ENCODE results near the gene MCFD2. TPM values are rescaled to one million over a fixed set of nuclear protein-coding genes. Genes with fewer than 3 reads are reported as not detected.

Gene MCFD2
- total RNA-seq, 4 donors from 2014 or later = 44.8 to 141 (median 107) TPM

DNA sequence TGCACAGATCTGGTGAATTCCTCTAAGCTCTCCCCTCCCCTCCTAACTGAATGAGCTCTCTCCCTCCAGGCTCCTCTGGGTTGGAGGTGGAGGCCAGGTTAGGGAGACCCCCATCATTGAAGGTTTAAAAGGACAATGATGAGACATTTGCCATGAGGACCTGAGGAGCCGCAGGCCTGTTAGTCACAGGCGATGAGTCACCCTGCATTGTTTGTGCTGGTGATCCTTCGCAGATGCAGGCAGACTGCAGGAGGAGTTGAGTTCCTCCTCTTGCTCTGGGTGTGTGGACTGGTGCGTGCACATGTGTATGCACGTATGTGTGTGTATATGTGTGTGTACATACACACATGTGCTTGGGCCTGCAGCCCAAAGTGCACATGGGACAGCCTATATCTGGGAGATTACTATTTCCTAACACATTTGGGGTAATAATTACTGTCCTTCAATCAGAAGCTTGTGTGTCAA, 42.0 kb downstream of the MCFD2 start:
- H3K27ac ChIP-seq = peak overlapping the region; percentile 81 to 89
- no peak for TF ChIP-seq POLR2A (IDR thresholded peaks at IDR 0.05)
- H3K4me3 ChIP-seq = no peak overlapping the region
- no peaks in the 10 kb centered on the region for H3K9me3 ChIP-seq
- intact Hi-C loops (cut with DNase I; ENCODE audit: low total_unique reads) = loop anchor here (10.0 kb wide), 1 partner anchor 69 kb away; no protein-coding TSS in a partner anchor
- DNase-seq = peak; percentile 83 to 92
- H3K4me1 ChIP-seq = peaks cover 4 to 30% of the 10 kb centered on the region in 2 donors
- no peaks in the 10 kb centered on the region for H3K27me3 ChIP-seq
- H3K36me3 ChIP-seq = no peaks in the 10 kb centered on the region

DNA sequence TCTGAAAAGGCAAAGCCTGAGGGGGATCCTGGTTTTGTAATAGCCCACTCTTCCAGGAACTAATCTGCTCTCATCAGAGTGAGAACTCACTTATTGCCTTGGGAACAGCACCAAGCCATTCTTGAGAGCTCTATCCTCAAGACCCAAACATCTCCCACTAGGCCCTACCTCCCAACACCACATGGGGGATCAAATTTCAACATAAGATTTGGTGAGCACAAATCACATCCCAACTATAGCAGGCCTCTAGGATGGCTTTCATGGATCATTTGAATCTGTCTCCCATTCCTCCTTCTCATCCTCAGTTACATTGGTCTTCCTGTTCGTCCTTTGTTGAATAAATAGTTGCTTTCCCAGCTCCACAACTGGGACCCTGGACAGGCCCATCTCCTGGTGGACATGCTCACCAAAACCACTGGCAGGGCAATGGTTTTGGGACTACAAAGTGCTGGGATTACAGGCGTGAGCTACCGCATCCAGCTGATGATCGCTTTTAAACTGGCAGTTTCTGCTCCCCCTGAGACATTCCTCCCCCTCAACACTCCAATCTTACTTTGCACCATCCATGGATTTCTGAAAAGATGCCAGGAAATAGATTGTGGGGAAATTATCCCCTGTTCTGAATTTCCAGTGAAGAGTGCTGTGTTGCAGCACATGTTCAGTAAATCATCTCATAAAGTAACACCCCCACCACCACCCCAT, 42.6 kb downstream of the MCFD2 start:
- no peaks in the 10 kb centered on the region for H3K9me3 ChIP-seq
- TF ChIP-seq, protein P1, sequence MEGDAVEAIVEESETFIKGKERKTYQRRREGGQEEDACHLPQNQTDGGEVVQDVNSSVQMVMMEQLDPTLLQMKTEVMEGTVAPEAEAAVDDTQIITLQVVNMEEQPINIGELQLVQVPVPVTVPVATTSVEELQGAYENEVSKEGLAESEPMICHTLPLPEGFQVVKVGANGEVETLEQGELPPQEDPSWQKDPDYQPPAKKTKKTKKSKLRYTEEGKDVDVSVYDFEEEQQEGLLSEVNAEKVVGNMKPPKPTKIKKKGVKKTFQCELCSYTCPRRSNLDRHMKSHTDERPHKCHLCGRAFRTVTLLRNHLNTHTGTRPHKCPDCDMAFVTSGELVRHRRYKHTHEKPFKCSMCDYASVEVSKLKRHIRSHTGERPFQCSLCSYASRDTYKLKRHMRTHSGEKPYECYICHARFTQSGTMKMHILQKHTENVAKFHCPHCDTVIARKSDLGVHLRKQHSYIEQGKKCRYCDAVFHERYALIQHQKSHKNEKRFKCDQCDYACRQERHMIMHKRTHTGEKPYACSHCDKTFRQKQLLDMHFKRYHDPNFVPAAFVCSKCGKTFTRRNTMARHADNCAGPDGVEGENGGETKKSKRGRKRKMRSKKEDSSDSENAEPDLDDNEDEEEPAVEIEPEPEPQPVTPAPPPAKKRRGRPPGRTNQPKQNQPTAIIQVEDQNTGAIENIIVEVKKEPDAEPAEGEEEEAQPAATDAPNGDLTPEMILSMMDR (IDR thresholded peaks at IDR 0.05) = no peak
- no peak for TF ChIP-seq POLR2A (IDR thresholded peaks at IDR 0.05)
- intact Hi-C loops (cut with DNase I; ENCODE audit: low total_unique reads) = loop anchor here (10.0 kb wide), 1 partner anchor 68 kb away; no protein-coding TSS in a partner anchor
- no peaks in the 10 kb centered on the region for H3K27me3 ChIP-seq
- peak overlapping the region; percentile 81 to 89 for H3K27ac ChIP-seq
- DNase-seq = no peak
- H3K4me3 ChIP-seq = no peak overlapping the region
- H3K4me1 ChIP-seq = peaks cover 4 to 30% of the 10 kb centered on the region in 2 donors
- H3K36me3 ChIP-seq = no peaks in the 10 kb centered on the region

DNA sequence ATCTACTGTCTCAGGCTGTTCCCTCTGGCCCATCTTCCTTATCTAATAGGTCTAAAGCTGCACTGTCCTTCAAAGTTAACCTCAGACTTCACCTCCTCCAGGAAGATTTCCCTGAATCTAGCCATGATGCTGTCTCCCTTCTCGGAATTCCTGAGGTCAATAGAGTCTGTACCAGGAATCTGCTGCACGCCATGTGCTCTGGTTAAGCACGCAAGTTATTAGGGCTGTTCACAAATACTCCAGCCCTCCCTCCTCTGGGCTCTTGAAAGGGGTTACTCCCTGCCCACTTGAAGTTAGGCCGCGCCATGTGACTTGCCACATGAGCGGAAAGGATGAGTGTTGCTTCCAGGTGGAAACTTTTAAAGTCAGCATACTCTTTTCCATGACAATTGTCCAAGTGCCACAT, 43.6 kb downstream of the MCFD2 start:
- intact Hi-C loops (cut with DNase I; ENCODE audit: low total_unique reads) = loop anchor here (10.0 kb wide), 1 partner anchor 67 kb away; no protein-coding TSS in a partner anchor
- peak overlapping the region; percentile 81 to 89 for H3K27ac ChIP-seq

DNA sequence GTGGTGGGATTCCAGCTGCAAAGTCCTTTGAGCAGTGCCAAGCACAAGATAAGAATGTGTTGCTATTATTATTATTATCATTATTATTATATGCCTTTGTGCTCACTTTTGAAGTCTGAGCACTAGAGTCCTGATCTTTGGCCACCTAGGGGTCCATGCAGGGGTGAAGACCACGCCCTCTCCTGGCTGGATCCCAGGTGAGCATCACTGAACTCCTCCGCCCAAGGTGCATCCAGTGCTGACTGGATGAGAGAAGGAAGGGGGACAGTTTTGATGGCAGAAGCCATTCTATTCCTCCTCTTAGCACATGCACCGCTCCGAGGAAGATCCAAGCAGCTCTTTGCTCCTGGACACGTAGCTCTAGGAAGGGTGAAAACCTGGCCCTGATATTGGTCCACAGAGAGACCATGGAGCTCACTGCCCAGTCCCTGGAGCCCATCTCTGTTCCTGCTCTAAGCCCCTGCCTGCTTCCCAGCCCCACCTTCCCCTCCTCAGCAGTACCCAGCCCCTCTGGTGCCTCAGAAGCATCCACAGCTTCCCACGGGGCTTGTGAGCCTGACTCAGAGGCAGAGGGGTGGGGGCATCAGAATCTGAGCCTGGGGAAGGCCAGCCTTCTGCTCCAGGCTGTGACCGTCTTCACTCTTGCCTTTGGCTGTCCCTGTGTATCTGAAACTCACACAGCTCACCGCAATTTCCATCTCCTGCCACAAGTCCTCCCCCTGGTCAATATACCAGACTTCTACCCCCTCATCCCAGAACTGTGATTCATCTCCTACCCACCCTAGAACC, 45.4 kb downstream of the MCFD2 start:
- no peak overlapping the region for H3K27ac ChIP-seq
- H3K36me3 ChIP-seq = no peaks in the 10 kb centered on the region
- DNase-seq = no peak
- intact Hi-C loops (cut with DNase I; ENCODE audit: low total_unique reads) = loop anchor here (10.0 kb wide), 1 partner anchor 65 kb away; no protein-coding TSS in a partner anchor
- H3K4me3 ChIP-seq = no peak overlapping the region
- no peaks in the 10 kb centered on the region for H3K9me3 ChIP-seq
- H3K27me3 ChIP-seq = no peaks in the 10 kb centered on the region
- TF ChIP-seq, protein P1 (IDR thresholded peaks at IDR 0.05) = no peak
- TF ChIP-seq POLR2A (IDR thresholded peaks at IDR 0.05) = no peak
- peaks cover 0 to 22% of the 10 kb centered on the region in 2 donors for H3K4me1 ChIP-seq

More for the DNA sequence above, 43.6 kb downstream of the MCFD2 start:
- TF ChIP-seq, protein P1 (IDR thresholded peaks at IDR 0.05) = no peak
- no peak for TF ChIP-seq POLR2A (IDR thresholded peaks at IDR 0.05)
- Histone ChIP-seq H3K36me3 (no peaks in the 10 kb centered on the region), H3K9me3 (no peaks in the 10 kb centered on the region), H3K27me3 (no peaks in the 10 kb centered on the region), H3K4me1 (peaks cover 4 to 28% of the 10 kb centered on the region in 2 donors), H3K4me3 (no peak overlapping the region)
- no peak for DNase-seq

DNA sequence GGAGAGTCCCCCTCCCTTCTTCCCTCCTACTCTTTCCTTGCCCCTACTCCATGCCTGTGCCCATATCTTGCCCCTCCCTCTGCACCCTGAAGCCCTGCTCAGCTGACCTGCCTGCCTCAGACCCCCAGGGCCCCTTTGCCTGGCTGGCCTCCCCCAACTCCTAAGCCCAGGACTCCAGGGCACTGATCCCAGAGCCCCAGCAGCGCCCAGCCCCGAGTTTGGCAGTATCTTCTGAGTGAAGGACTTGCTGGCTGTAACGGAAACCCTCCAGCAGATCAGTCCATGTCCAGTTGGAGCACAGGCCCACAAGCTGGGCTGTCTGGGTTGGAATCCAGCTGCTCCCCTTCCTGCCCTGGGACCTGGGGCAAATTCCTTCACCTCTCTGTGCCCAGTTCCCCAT, 46.0 kb downstream of the MCFD2 start:
- Histone ChIP-seq H3K4me1 (peaks cover 0 to 21% of the 10 kb centered on the region in 2 donors), H3K27ac (no peak overlapping the region), H3K4me3 (no peak overlapping the region), H3K36me3 (no peaks in the 10 kb centered on the region), H3K9me3 (no peaks in the 10 kb centered on the region), H3K27me3 (no peaks in the 10 kb centered on the region)
- TF ChIP-seq POLR2A (IDR thresholded peaks at IDR 0.05) = no peak
- TF ChIP-seq, protein P1 (IDR thresholded peaks at IDR 0.05) = no peak
- no peak for DNase-seq
- intact Hi-C loops (cut with DNase I; ENCODE audit: low total_unique reads) = loop anchor here (10.0 kb wide), 1 partner anchor 65 kb away; no protein-coding TSS in a partner anchor
